NCI-H1930 (cell line): Measurements from ENCODE around the gene C14orf93.

Experiments used
- DNase-seq, 2 experiments: peaks; one replicate each; lab custom pipeline; 2025; lab: John Stamatoyannopoulos, UW

Gene C14orf93

GRCh38 chr14:23045419-23046357 lies 35.7 kb upstream of the C14orf93 start:
- DNase-seq, result no peak

GRCh38 chr14:23044840-23045239 lies 34.9 kb upstream of the C14orf93 start:
- DNase-seq, result no peak

- no peak for DNase-seq
Observed at GRCh38 chr14:23043754-23044153, 33.8 kb upstream of the C14orf93 start.

- no peak for DNase-seq
Observed at GRCh38 chr14:23043145-23043544, 33.2 kb upstream of the C14orf93 start.

GRCh38 chr14:23042162-23042965 lies 32.4 kb upstream of the C14orf93 start, which contains the start of gene PSMB11:
PSMB11 (plus strand) TSS chr14:23042212; CDS start chr14:23042226, 14 bp downstream.
- no peak for DNase-seq

- no peak for DNase-seq
Observed at GRCh38 chr14:23041729-23042128, 31.8 kb upstream of the C14orf93 start.

GRCh38 chr14:23040100-23040499 lies 30.2 kb upstream of the C14orf93 start:
- DNase-seq, result no peak

GRCh38 chr14:23035303-23036144 lies 25.6 kb upstream of the C14orf93 start:
- no peak for DNase-seq

GRCh38 chr14:23034498-23035302 lies 24.8 kb upstream of the C14orf93 start, which contains the start of gene PSMB5:
PSMB5 (minus strand) TSS chr14:23034900; CDS start chr14:23034881, 19 bp downstream.
- no peak for DNase-seq

- DNase-seq, result no peak
Observed at GRCh38 chr14:23033801-23034497, 24.0 kb upstream of the C14orf93 start.

- DNase-seq, result no peak
Observed at GRCh38 chr14:23033251-23033727, 23.3 kb upstream of the C14orf93 start.

- DNase-seq, result no peak
Observed at GRCh38 chr14:23030936-23031335, 21.0 kb upstream of the C14orf93 start.

- no peak for DNase-seq
Observed at GRCh38 chr14:23028799-23029198, 18.9 kb upstream of the C14orf93 start.

- no peak for DNase-seq
Observed at GRCh38 chr14:23025151-23025814, 15.3 kb upstream of the C14orf93 start.

- no peak for DNase-seq
Observed at GRCh38 chr14:23024612-23025075, 14.7 kb upstream of the C14orf93 start.

- DNase-seq, result no peak
Observed at GRCh38 chr14:23023795-23024152, 13.8 kb upstream of the C14orf93 start.

- DNase-seq, result no peak
Observed at GRCh38 chr14:23023022-23023794, 13.3 kb upstream of the C14orf93 start.

GRCh38 chr14:23021889-23022442 lies 12.0 kb upstream of the C14orf93 start:
- no peak for DNase-seq
